Dedifferentiated amniotic fluid mesenchymal stem cell (primary cell): ENCODE data around the gene RABGGTA.
"Not testable (repeated sequence)": the region's sequence is repeated elsewhere in the genome, so short reads cannot be mapped to it uniquely, and the experiment has no call there.

Experiments used
- DNase-seq: peaks from one replicate; pipeline ENCODE4 v3.0.0-alpha.2; 2016; ENCODE audit errors: extremely low spot score

The RABGGTA gene

DNA sequence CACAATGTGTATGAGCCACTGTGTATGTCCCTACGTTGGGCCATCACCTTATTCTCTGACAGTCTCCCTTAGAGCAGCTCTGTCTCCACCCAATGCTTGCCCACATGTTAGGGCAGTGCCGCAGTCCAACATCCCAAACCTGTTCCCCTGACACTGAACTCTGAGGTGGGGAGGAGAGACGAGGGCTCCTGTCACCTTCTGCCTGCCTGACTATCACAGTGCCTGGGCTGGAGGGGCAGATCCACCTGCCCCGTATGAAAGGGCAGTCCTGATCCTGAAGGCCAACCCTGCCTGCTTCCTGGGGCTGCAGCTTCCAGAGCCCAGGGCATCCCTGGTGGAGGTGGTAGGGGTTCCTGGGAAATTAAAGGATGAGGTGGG, 10.6 kb downstream of the RABGGTA start:
- no peak for DNase-seq

- DNase-seq, result no peak
These were observed 11.2 kb downstream of the RABGGTA start for GRCh38 chr14:24260026-24260779.

GRCh38 chr14:24259282-24260025, 11.9 kb downstream of the RABGGTA start:
- peak; percentile 64 for DNase-seq

GRCh38 chr14:24258548-24259265, 12.7 kb downstream of the RABGGTA start:
- DNase-seq, result no peak

GRCh38 chr14:24258119-24258518, 13.3 kb downstream of the RABGGTA start:
- no peak for DNase-seq

DNA sequence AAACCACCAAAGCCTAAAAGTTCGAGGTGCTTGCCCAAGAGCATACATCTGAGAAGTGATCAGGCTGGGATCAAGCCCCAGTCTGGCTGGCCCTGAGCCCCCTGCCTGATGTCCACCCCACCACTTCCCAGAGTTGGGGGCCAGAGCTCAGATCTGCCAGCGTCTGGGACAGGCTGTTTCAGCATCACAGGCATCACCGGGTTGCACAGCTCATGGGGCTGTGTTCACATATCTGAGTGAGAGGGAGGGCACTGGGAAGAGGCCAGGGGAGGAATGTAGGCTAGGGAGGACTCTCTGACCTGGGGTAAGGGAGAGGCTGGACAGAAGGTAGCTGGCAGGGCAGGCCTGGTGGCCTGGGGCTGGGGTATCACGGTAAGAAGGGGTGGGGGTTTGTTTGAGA, 14.4 kb downstream of the RABGGTA start:
- no peak for DNase-seq

GRCh38 chr14:24255931-24256711, 15.3 kb downstream of the RABGGTA start:
- no peak for DNase-seq

DNA sequence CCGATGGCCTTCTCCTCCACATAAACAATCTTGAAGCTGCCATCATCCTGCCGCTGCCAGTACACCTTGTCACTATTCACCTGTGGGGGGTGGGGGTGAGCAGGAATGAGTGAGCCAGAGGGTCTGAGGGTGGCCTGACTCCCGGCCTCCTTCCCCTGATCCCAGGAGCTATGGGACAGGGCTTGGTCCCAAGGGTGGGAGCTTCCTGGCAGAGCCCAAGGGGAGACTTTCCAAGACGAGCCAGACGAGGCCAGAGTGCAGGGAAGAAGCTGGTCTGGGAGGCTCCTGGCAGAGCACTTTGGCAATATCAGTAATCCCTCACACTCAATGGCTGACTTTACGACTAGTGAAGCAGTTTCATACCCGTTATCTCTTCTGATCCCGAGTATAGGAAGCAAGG, 16.0 kb downstream of the RABGGTA start:
- no peak for DNase-seq

DNA sequence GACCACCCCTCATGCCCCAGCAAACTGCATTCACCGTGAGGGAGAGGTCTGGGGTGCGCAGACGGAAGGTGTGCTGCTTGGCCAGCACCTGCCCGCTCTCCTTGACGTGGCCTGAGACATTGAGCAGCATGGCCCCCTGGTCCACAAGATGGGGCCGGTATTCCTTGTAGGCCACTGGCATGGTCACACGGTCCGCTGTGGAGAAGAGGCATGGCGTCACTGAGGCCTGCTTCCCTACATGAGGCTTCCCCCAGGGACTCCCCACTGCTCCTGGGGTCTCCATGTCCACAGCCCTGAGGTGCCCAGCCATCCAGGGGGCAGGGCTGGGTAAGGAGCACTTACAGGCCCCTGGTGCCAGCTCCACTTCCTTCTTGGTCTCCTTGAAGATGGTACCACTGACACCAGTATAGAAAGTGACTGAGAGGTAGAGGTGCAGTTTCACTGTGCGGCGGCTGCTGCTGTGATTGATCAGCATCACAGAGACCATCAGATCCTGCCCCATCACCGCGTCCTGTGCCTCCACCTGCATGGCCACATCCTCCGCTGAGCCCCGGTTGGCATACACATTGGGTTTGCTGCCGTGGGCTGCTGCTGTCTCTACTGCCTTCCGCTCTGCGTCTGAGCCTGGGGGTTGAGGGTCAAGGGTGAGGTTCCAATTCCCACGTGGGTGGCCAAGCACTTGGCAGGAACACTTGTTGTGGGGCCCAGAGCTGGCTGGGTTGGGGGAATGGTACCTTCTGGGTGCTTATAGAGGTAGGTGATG, 16.6 kb downstream of the RABGGTA start:
- no peak for DNase-seq

- no peak for DNase-seq
These were observed 17.5 kb downstream of the RABGGTA start for GRCh38 chr14:24253936-24254335.

GRCh38 chr14:24252289-24253124, 18.9 kb downstream of the RABGGTA start:
- DNase-seq, result no peak

- peak; percentile 21 for DNase-seq
These were observed 19.5 kb downstream of the RABGGTA start for GRCh38 chr14:24251880-24252288.

GRCh38 chr14:24250354-24250753, 21.0 kb downstream of the RABGGTA start:
- no peak for DNase-seq

GRCh38 chr14:24249230-24250021, 22.0 kb downstream of the RABGGTA start:
- no peak for DNase-seq

- no peak for DNase-seq
These were observed 24.0 kb downstream of the RABGGTA start for GRCh38 chr14:24247422-24247821.

DNA sequence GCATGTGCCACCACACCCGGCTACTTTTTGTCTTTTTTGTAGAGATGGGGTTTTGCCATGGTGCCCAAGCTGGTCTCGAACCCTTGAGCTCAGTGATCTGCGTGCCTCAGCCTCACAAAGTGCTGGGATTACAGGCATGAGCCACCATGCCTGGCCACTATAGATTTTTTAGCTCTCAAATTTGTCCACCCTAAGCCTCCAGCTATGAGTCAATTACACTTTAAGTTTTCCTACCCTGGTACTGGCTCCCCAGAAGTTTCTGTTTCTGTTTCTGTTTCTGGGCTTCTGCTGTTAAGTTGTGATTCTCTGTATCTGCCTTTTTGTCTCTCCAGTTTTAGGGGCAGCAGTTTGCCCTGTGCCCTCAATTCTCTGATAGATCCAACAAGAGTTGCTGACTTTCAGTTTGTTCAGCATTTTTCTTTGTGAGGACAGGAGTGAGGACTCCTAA, 24.6 kb downstream of the RABGGTA start:
- DNase-seq, result peak; percentile 39

- DNase-seq, result not testable (repeated sequence)
These were observed 26.0 kb downstream of the RABGGTA start for GRCh38 chr14:24245350-24245749.

DNA sequence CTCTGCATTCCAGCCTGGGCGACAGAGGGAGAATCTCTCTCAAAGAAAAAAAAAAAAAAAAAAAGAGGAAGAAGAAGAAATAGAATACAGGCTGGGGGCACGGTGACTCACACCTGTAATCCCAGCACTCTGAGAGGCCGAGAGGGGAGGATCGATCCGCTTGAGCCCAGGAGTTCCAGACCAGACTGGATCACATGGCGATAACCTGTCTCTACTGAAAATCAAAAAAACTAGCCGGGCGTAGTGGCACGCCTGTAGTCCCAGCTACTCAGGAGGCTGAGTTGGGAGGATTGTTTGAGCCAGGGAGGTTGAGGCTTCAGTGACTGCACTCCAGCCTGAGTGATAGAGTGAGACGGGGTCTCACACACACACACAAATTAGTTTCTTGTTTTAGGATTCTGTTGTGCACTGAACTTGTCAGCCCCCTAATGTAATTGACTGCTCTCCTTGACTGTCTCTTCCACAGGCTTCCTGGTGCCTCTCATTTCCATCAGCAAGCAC, 28.0 kb downstream of the RABGGTA start:
- DNase-seq, result no peak

GRCh38 chr14:24241829-24242443, 29.5 kb downstream of the RABGGTA start:
- DNase-seq, result peak; percentile 90
